SK-N-SH treated with all-trans-retinoic acid at 6 μM for 48 hours (cell line): ENCODE results near the gene DBNDD2.

Experiments used
- BACH2 ChIP-seq: fragments of 250-450 bp; sonication (Bioruptor Pico); IDR thresholded peaks from 2 replicates; pipeline ENCODE4 v1.9.0; 2021; ENCODE audit warnings: mild to moderate bottlenecking, borderline replicate concordance
- ZC3H10 ChIP-seq: fragments of 250-450 bp; sonication (Bioruptor Pico); IDR thresholded peaks from 2 replicates; pipeline ENCODE4 v1.5.1; 2021; ENCODE audit warnings: mild to moderate bottlenecking, moderate library complexity
- TF ChIP-seq, protein P1 (sequence below): fragments of 250-450 bp; sonication (Bioruptor Pico); IDR thresholded peaks from 2 replicates; pipeline ENCODE4 v1.5.1; 2020; ENCODE audit warnings: low read depth, mild to moderate bottlenecking, moderate library complexity

DNA sequence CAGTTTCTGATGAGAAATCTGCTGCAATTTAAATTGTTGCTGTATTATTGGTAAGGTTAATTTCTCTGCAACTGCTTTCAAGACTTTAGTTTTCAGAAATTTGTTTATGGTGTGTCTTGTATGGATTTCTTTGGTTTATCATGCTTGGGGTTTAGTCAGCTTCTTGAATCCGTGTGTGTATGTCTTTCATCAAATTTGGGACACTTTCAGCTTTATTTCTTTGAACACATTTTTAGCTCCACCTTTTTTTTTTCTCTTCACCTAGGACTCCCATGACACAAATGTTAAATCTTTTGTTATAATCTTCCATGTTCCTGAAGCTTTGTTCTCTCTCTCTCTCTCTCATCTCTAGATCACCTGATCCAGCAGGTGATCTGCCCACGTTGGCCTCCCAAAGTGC lies 16.5 kb upstream of the DBNDD2 start:
- TF ChIP-seq BACH2 (no peak), ZC3H10 (no peak)
- TF ChIP-seq, protein P1, sequence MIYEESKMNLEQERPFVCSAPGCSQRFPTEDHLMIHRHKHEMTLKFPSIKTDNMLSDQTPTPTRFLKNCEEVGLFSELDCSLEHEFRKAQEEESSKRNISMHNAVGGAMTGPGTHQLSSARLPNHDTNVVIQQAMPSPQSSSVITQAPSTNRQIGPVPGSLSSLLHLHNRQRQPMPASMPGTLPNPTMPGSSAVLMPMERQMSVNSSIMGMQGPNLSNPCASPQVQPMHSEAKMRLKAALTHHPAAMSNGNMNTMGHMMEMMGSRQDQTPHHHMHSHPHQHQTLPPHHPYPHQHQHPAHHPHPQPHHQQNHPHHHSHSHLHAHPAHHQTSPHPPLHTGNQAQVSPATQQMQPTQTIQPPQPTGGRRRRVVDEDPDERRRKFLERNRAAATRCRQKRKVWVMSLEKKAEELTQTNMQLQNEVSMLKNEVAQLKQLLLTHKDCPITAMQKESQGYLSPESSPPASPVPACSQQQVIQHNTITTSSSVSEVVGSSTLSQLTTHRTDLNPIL: no peak
